ENCODE results near the gene PLPPR3. TPM values are rescaled to one million over a fixed set of nuclear protein-coding genes. Genes with fewer than 3 reads are reported as not detected.

The PLPPR3 gene
- total and polyA plus RNA-seq, 9 of the 15 experiments (the other 6 are each of a cell fraction or from before 2014, with no cell fraction given) = 0.01 to 48.2 (median 8.6) TPM

- no peak for TF ChIP-seq KDM4B (IDR thresholded peaks at IDR 0.05; ENCODE audit: borderline replicate concordance in 2 of 2, low read depth in 1 of 2)
- TF ChIP-seq CBX1 (IDR thresholded peaks at IDR 0.05; ENCODE audit: low read depth) = peak; percentile 16; the same call in 1 of the 2 replicates
- TF ChIP-seq ZNF644 (tag; IDR thresholded peaks at IDR 0.05; ENCODE audit: low read depth) = 0 out of 2 replicates have a peak, but pooled peaks have one; percentile 15
- no peak for TF ChIP-seq ZC3H11A (IDR thresholded peaks at IDR 0.05; ENCODE audit: low read depth, low read length)
- peak; percentile 78; the same call in 1 of the 2 replicates for TF ChIP-seq FOXJ2 (tag; IDR thresholded peaks at IDR 0.05)
- TF ChIP-seq, protein P1, sequence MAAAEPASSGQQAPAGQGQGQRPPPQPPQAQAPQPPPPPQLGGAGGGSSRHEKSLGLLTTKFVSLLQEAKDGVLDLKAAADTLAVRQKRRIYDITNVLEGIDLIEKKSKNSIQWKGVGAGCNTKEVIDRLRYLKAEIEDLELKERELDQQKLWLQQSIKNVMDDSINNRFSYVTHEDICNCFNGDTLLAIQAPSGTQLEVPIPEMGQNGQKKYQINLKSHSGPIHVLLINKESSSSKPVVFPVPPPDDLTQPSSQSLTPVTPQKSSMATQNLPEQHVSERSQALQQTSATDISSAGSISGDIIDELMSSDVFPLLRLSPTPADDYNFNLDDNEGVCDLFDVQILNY (CRISPR knock-in tag; IDR thresholded peaks at IDR 0.05) = no peak
- TF ChIP-seq XRCC5 (IDR thresholded peaks at IDR 0.05; ENCODE audit: low read depth, low read length) = no peak
- no peak for TF ChIP-seq NCOA6 (IDR thresholded peaks at IDR 0.05)
- no peak; the same call in none of the 2 replicates for TF ChIP-seq NFRKB (IDR thresholded peaks at IDR 0.05; ENCODE audit: low read depth)
- TF ChIP-seq ZBTB8A (IDR thresholded peaks at IDR 0.05; ENCODE audit: partially characterized antibody) = no peak
- TF ChIP-seq SMARCC2 (IDR thresholded peaks at IDR 0.05; ENCODE audit: low read depth) = no peak
- TF ChIP-seq BRCA1 (IDR thresholded peaks at IDR 0.05) = no peak
- TF ChIP-seq BRCA1 (CRISPR knock-in tag; IDR thresholded peaks at IDR 0.05) = no peak
- no peak for TF ChIP-seq ZNF778 (CRISPR knock-in tag; IDR thresholded peaks at IDR 0.05)
- TF ChIP-seq, protein P2, sequence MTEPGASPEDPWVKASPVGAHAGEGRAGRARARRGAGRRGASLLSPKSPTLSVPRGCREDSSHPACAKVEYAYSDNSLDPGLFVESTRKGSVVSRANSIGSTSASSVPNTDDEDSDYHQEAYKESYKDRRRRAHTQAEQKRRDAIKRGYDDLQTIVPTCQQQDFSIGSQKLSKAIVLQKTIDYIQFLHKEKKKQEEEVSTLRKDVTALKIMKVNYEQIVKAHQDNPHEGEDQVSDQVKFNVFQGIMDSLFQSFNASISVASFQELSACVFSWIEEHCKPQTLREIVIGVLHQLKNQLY (CRISPR knock-in tag; conservative IDR thresholded peaks at IDR 0.05) = no peak
- TF ChIP-seq, protein P3, sequence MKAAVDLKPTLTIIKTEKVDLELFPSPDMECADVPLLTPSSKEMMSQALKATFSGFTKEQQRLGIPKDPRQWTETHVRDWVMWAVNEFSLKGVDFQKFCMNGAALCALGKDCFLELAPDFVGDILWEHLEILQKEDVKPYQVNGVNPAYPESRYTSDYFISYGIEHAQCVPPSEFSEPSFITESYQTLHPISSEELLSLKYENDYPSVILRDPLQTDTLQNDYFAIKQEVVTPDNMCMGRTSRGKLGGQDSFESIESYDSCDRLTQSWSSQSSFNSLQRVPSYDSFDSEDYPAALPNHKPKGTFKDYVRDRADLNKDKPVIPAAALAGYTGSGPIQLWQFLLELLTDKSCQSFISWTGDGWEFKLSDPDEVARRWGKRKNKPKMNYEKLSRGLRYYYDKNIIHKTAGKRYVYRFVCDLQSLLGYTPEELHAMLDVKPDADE (conservative IDR thresholded peaks at IDR 0.05; ENCODE audit: control insufficient read depth, low read depth, low read length) = peak; percentile 87
- peak; percentile 45 for TF ChIP-seq GABPA (tag; conservative IDR thresholded peaks at IDR 0.05; ENCODE audit: low read depth)
- no peak for TF ChIP-seq SAFB (IDR thresholded peaks at IDR 0.05; ENCODE audit: borderline replicate concordance, low read depth, low read length)
- TF ChIP-seq ZMIZ1 (IDR thresholded peaks at IDR 0.05; ENCODE audit: low read depth in 2 of 2, low read length in 2 of 2) = peak in 1 of 2 experiments; percentile 57; a peak in 1 of 4 replicates
- TF ChIP-seq PHF8 (IDR thresholded peaks at IDR 0.05; ENCODE audit: borderline replicate concordance, low read length) = no peak
- TF ChIP-seq DPF2 (IDR thresholded peaks at IDR 0.05) = peak; percentile 80
- TF ChIP-seq RBM25 (IDR thresholded peaks at IDR 0.05; ENCODE audit: low read depth, low read length, severe bottlenecking) = no peak
- no peak for TF ChIP-seq NCOA4 (IDR thresholded peaks at IDR 0.05; ENCODE audit: partially characterized antibody)
Observed at GRCh38 chr19:791567-792305, 30.0 kb downstream of the PLPPR3 start (continued).

Measured in K562 (cell line).